Fibroblast of lung (primary cell): ENCODE measurements around the gene STKLD1. TPM values are rescaled to one million over a fixed set of nuclear protein-coding genes. Genes with fewer than 3 reads are reported as not detected.

Experiments
- DNase-seq, 2 donors: peaks; one replicate each; pipeline versions ENCODE4 v3.0.0 to v3.0.0-alpha.2; 2010; ENCODE audit warnings: low read depth in 2 of 2
- H2AFZ ChIP-seq: 2 replicates; pipeline ENCODE4 v1.5.1; 2012; ENCODE audit warnings: low read length, control low read depth, inconsistent platforms
- H3K27ac ChIP-seq: 2 replicates; pipeline ENCODE4 v1.5.1; 2011; ENCODE audit warnings: low read length, control low read depth; ENCODE audit not compliant: insufficient read depth
- H3K27me3 ChIP-seq: 2 replicates; pipeline ENCODE4 v1.5.1; 2011; ENCODE audit warnings: mild to moderate bottlenecking, low read length; ENCODE audit not compliant: control insufficient read depth, insufficient read depth
- H3K36me3 ChIP-seq: 2 replicates; pipeline ENCODE4 v1.5.1; 2011; ENCODE audit warnings: low read length; ENCODE audit not compliant: control insufficient read depth, insufficient read depth
- H3K4me1 ChIP-seq: 2 replicates; pipeline ENCODE4 v1.5.1; 2011; ENCODE audit warnings: low read length; ENCODE audit not compliant: control insufficient read depth, insufficient read depth; ENCODE audit errors: extremely low read depth
- H3K4me2 ChIP-seq: 2 replicates; pipeline ENCODE4 v1.5.1; 2011; ENCODE audit warnings: low read length, control low read depth; ENCODE audit not compliant: insufficient read depth; ENCODE audit errors: extremely low read depth
- H3K4me3 ChIP-seq, 4 experiments: fragments of 200-600 bp in 1 of 4; sonication (generic) in 1 of 4; replicated peaks in 1 of 4; 2 replicates each; pipeline ENCODE4 v1.5.1; 2011 to 2016; ENCODE audit warnings: low read length in 4 of 4, low read depth in 3 of 4, mild to moderate bottlenecking in 3 of 4, control low read depth in 2 of 4, inconsistent platforms in 1 of 4, mixed read lengths in 1 of 4; ENCODE audit not compliant: insufficient read depth in 1 of 4; ENCODE audit errors: control extremely low read depth in 1 of 4
- H3K79me2 ChIP-seq: 2 replicates; pipeline ENCODE4 v1.5.1; 2012; ENCODE audit warnings: mild to moderate bottlenecking, low read length, inconsistent platforms; ENCODE audit not compliant: control insufficient read depth, insufficient read depth
- H3K9ac ChIP-seq: 2 replicates; pipeline ENCODE4 v1.5.1; 2011; ENCODE audit warnings: mild to moderate bottlenecking, low read length, control low read depth; ENCODE audit not compliant: insufficient read depth
- H3K9me3 ChIP-seq: 2 replicates; pipeline ENCODE4 v1.5.1; 2012; ENCODE audit warnings: low read depth, low read length; ENCODE audit not compliant: control insufficient read depth, insufficient read depth
- H4K20me1 ChIP-seq: 2 replicates; pipeline ENCODE4 v1.5.1; 2011; ENCODE audit warnings: low read length; ENCODE audit not compliant: control insufficient read depth, insufficient read depth; ENCODE audit errors: extremely low read depth
- EZH2 ChIP-seq: IDR thresholded peaks from 2 replicates; pipeline ENCODE4 v1.5.1; 2012; ENCODE audit warnings: low read length, control low read depth, mild to moderate bottlenecking; ENCODE audit errors: missing control alignments
- polyA plus RNA-seq, 2 donors: library from polyadenylated mRNA; depleted of rRNA in 1 of 2; stranded (reverse) in 1 of 2; unstranded in 1 of 2; fragments of >200 nt; gene quantifications; 2 replicates each; pipeline ENCODE4 v1.2.1, GENCODE V29; 2011 to 2012; ENCODE audit warnings: missing spikeins in 1 of 2
- total RNA-seq: library from RNA; depleted of rRNA; stranded (reverse); fragments of >200 nt; gene quantifications from 2 replicates; pipeline ENCODE4 v1.2.1, GENCODE V29; 2014
- TF ChIP-seq, protein P1 (sequence below), 2 donors: IDR thresholded peaks in 1 of 2; conservative IDR thresholded peaks in 1 of 2; 1 replicate in 1 of 2; 2 replicates in 1 of 2; pipeline ENCODE4 v1.5.1; 2011 to 2012; ENCODE audit warnings: low read length in 2 of 2, control low read depth in 1 of 2, inconsistent platforms in 1 of 2, low read depth in 1 of 2, mild to moderate bottlenecking in 1 of 2

Gene STKLD1
- total and polyA plus RNA-seq, 2 donors (not counting 1 experiment from before 2014, with no cell fraction given) = 0.79 to 0.99 TPM

DNA sequence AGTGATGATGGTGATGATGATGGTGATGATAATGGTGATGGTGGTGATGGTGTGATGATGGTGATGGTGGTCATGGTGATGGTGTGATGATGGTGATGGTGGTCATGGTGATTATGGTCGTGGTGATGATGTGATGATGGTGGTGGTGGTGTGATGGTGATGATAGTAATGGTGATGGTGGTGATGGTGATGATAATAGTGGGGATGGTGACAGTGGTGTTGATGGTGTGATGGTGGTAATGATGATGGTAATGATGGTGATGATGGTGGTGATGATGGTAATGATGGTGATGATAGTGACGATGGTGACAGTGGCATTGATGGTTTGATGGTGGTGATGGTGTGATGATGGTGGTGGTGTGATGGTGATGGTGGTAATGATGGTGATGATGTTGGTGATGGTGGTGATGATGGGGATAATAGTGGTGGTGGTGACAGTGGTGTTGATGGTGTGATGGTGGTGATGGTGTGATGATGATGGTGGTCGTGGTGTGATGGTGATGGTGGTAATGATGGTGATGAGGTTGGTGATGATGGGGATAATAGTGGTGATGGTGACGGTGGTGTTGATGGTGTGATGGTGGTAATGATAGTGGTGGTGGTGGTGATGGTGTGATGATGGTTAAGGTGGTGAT lies 6.5 kb downstream of the STKLD1 start:
- Histone ChIP-seq H3K4me2 (no peak overlapping the region), H3K36me3 (no peaks in the 10 kb centered on the region), H4K20me1 (no peaks in the 10 kb centered on the region), H3K4me3 (no peak overlapping the region), H3K9me3 (no peaks in the 10 kb centered on the region), H2AFZ (no peak overlapping the region), H3K79me2 (no peaks in the 10 kb centered on the region), H3K4me1 (peaks cover 2% of the 10 kb centered on the region), H3K27me3 (no peaks in the 10 kb centered on the region), H3K9ac (no peak overlapping the region), H3K27ac (no peak overlapping the region)
- DNase-seq = no peak
- TF ChIP-seq EZH2 = no peak
- TF ChIP-seq, protein P1, sequence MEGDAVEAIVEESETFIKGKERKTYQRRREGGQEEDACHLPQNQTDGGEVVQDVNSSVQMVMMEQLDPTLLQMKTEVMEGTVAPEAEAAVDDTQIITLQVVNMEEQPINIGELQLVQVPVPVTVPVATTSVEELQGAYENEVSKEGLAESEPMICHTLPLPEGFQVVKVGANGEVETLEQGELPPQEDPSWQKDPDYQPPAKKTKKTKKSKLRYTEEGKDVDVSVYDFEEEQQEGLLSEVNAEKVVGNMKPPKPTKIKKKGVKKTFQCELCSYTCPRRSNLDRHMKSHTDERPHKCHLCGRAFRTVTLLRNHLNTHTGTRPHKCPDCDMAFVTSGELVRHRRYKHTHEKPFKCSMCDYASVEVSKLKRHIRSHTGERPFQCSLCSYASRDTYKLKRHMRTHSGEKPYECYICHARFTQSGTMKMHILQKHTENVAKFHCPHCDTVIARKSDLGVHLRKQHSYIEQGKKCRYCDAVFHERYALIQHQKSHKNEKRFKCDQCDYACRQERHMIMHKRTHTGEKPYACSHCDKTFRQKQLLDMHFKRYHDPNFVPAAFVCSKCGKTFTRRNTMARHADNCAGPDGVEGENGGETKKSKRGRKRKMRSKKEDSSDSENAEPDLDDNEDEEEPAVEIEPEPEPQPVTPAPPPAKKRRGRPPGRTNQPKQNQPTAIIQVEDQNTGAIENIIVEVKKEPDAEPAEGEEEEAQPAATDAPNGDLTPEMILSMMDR (conservative IDR thresholded peaks at IDR 0.05 in 1 of 2, IDR thresholded peaks at IDR 0.05 in 1 of 2; ENCODE audit: low read depth in 1 of 2, low read length in 2 of 2) = no peak

DNA sequence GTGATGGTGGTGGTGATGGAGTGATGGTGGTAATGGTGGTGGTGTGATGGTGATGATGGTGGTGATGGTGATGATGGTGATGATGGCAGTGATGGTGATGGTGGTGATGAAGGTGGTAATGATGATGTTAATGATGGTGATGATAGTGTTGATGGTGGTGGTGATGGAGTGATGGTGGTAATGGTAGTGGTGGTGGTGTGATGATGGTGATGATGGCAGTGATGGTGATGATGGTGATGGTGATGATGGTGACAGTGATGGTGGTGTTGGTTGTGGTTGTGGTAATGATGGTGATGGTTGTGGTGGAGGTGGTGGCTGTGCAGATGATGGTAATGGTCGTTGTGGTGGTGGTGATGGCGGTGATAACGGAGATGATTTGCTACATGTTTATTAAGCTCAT lies 7.3 kb downstream of the STKLD1 start:
- Histone ChIP-seq H3K9ac (no peak overlapping the region), H2AFZ (no peak overlapping the region), H3K4me3 (no peak overlapping the region), H3K27ac (no peak overlapping the region), H4K20me1 (no peaks in the 10 kb centered on the region), H3K36me3 (no peaks in the 10 kb centered on the region), H3K79me2 (no peaks in the 10 kb centered on the region), H3K4me2 (no peak overlapping the region), H3K9me3 (no peaks in the 10 kb centered on the region), H3K27me3 (no peaks in the 10 kb centered on the region), H3K4me1 (no peaks in the 10 kb centered on the region)
- no peak for DNase-seq
- TF ChIP-seq EZH2 = no peak
- TF ChIP-seq, protein P1 (conservative IDR thresholded peaks at IDR 0.05 in 1 of 2, IDR thresholded peaks at IDR 0.05 in 1 of 2; ENCODE audit: low read depth in 1 of 2, low read length in 2 of 2) = no peak

DNA sequence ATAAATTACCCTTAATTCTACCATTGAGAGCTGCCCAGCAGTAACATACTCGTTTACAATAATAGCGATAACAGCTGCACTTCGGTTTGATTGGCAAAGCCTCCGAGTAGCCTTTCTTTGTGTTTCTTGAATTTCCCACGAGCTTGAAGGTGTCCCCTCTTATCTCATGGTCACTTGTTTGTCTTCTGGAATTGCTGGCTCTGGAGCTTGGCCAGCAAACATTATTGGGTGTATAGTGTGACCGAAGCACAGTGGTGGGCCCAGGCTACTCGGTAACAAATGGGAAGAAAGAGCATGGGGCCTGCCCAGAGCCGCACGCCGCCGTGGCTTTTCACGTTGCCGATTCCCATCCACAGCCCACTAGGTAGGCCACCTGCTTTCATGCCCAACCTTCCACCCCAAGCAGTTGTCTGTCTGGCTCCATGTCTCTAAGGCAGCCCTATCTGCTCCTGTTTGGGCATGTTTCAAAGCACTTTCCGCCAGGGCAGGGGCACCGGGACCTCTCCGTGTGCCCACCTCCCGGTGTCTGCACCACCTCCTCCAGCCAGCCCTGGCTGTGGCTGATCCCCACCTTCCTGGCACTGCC lies 8.7 kb downstream of the STKLD1 start:
- no peaks in the 10 kb centered on the region for H3K27me3 ChIP-seq
- no peaks in the 10 kb centered on the region for H3K4me1 ChIP-seq
- no peak overlapping the region for H3K27ac ChIP-seq
- no peak overlapping the region for H3K4me2 ChIP-seq
- H3K9ac ChIP-seq = no peak overlapping the region
- no peaks in the 10 kb centered on the region for H3K79me2 ChIP-seq
- H2AFZ ChIP-seq = no peak overlapping the region
- H3K36me3 ChIP-seq = no peaks in the 10 kb centered on the region
- H3K4me3 ChIP-seq = no peak overlapping the region
- H4K20me1 ChIP-seq = no peaks in the 10 kb centered on the region
- DNase-seq = no peak
- H3K9me3 ChIP-seq = no peaks in the 10 kb centered on the region
- TF ChIP-seq, protein P1 (conservative IDR thresholded peaks at IDR 0.05 in 1 of 2, IDR thresholded peaks at IDR 0.05 in 1 of 2; ENCODE audit: low read depth in 1 of 2, low read length in 2 of 2) = no peak
- no peak for TF ChIP-seq EZH2
